ENCODE measurements around the gene SLC31A2.
"Not testable (repeated sequence)": the region's sequence is repeated elsewhere in the genome, so short reads cannot be mapped to it uniquely, and the experiment has no call there.

DNA sequence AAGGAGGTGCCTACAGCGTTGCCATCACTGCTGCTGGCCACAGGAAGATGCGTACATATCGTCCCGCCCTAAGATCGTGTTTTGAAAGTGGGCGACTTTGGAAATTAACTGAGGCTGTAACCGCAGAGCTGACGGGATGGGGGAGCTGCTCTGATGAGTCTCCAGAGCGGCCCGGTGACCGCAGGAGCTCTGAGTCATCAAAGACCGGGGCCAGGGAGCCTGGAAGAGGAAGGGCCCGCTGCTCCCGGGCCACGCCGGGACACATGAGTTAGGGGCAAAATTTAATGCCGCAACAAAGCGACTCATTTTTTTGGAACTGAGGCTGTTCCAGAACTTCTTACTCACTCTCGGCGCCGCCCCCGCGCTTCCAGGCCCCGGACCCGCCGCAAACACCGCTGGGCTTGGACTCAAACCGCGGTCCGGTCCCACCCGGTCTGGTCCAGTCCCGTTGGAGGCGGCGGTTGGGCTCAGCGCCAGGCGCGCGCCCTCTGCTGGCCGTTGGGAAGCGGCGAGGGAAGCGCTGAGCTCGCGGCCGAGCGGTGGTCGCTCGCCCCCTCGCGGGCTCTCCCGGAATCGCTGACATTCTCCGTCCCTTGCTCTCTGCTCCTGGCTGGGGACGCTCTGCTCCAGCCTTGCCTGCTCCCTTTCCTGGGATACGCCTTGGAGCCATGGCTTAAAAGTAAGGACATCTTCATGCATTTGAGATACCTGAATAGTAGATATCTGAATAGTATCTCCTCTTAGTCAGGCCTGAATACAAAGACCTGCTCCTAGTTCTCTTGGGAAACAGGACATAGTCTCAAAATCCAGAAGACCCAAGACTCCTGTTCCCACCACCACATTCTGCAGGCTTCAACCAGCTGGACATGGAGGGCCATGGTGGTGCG lies 39.5 kb upstream of the SLC31A2 start:
- TF ChIP-seq EP300, POLR2A, POLR2AphosphoS5 (IDR thresholded peaks at IDR 0.05): not testable (repeated sequence)
- TF ChIP-seq, protein P1, sequence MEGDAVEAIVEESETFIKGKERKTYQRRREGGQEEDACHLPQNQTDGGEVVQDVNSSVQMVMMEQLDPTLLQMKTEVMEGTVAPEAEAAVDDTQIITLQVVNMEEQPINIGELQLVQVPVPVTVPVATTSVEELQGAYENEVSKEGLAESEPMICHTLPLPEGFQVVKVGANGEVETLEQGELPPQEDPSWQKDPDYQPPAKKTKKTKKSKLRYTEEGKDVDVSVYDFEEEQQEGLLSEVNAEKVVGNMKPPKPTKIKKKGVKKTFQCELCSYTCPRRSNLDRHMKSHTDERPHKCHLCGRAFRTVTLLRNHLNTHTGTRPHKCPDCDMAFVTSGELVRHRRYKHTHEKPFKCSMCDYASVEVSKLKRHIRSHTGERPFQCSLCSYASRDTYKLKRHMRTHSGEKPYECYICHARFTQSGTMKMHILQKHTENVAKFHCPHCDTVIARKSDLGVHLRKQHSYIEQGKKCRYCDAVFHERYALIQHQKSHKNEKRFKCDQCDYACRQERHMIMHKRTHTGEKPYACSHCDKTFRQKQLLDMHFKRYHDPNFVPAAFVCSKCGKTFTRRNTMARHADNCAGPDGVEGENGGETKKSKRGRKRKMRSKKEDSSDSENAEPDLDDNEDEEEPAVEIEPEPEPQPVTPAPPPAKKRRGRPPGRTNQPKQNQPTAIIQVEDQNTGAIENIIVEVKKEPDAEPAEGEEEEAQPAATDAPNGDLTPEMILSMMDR (IDR thresholded peaks at IDR 0.05) = peak; percentile 26 to 80 (median 63)

Measured in gastroesophageal sphincter (tissue), 3 donors.